Trophoblast cell (in vitro differentiated cells and primary cell): Measurements from ENCODE around the gene ZFHX3.

Experiments used
- DNase-seq, 2 donors: peaks; one replicate each; pipeline ENCODE4 v3.0.0-alpha.2; 2016
- H2AFZ ChIP-seq: 2 replicates; pipeline ENCODE4 v1.6.1; 2013; ENCODE audit warnings: low read length, moderate library complexity, mild to moderate bottlenecking; ENCODE audit not compliant: insufficient read depth, poor library complexity
- H2AK5ac ChIP-seq: 2 replicates; pipeline ENCODE4 v1.6.1; 2013; ENCODE audit warnings: mild to moderate bottlenecking, low read length
- H2BK120ac ChIP-seq: 2 replicates; pipeline ENCODE4 v1.6.1; 2013; ENCODE audit warnings: low read length, mild to moderate bottlenecking, moderate library complexity; ENCODE audit not compliant: insufficient read depth, poor library complexity
- H2BK12ac ChIP-seq: 2 replicates; pipeline ENCODE4 v1.6.1; 2013; ENCODE audit warnings: mild to moderate bottlenecking, low read length, moderate library complexity
- H2BK5ac ChIP-seq: 2 replicates; pipeline ENCODE4 v1.6.1; 2013; ENCODE audit warnings: low read length, low read depth, moderate library complexity, mild to moderate bottlenecking; ENCODE audit not compliant: poor library complexity
- H3K14ac ChIP-seq: 2 replicates; pipeline ENCODE4 v1.6.1; 2013; ENCODE audit warnings: mild to moderate bottlenecking, low read length
- H3K18ac ChIP-seq: 2 replicates; pipeline ENCODE4 v1.6.1; 2013; ENCODE audit warnings: mild to moderate bottlenecking, low read length
- H3K23ac ChIP-seq: 2 replicates; pipeline ENCODE4 v1.6.1; 2013; ENCODE audit warnings: low read length
- H3K27ac ChIP-seq: 2 replicates; pipeline ENCODE4 v1.5.1; 2013; ENCODE audit warnings: low read depth, mild to moderate bottlenecking, inconsistent platforms, low read length, moderate library complexity
- H3K27me3 ChIP-seq: 2 replicates; pipeline ENCODE4 v1.6.1; 2013; ENCODE audit warnings: inconsistent platforms, mild to moderate bottlenecking, low read length, moderate library complexity; ENCODE audit not compliant: insufficient read depth
- H3K36me3 ChIP-seq, 2 experiments: 1 replicate in 1 of 2; 2 replicates in 1 of 2; pipeline ENCODE4 v1.6.1; 2013; ENCODE audit warnings: low read length in 2 of 2, mild to moderate bottlenecking in 2 of 2, moderate library complexity in 1 of 2; ENCODE audit not compliant: insufficient read depth in 2 of 2, control insufficient read depth in 1 of 2
- H3K4ac ChIP-seq: 2 replicates; pipeline ENCODE4 v1.6.1; 2013; ENCODE audit warnings: low read depth, mild to moderate bottlenecking, low read length, moderate library complexity
- H3K4me1 ChIP-seq, 2 experiments: 1 replicate in 1 of 2; 2 replicates in 1 of 2; pipeline ENCODE4 v1.6.1; 2013; ENCODE audit warnings: low read length in 2 of 2, mild to moderate bottlenecking in 2 of 2, moderate library complexity in 1 of 2; ENCODE audit not compliant: insufficient read depth in 2 of 2, control insufficient read depth in 1 of 2
- H3K4me2 ChIP-seq: 2 replicates; pipeline ENCODE4 v1.6.1; 2013; ENCODE audit warnings: inconsistent platforms, mild to moderate bottlenecking, low read length, moderate library complexity
- H3K4me3 ChIP-seq: 2 replicates; pipeline ENCODE4 v1.5.1; 2013; ENCODE audit warnings: mild to moderate bottlenecking, low read depth, low read length, inconsistent platforms
- H3K79me1 ChIP-seq: one replicate; pipeline ENCODE4 v1.6.1; 2013; ENCODE audit warnings: low read length
- H3K79me2 ChIP-seq: 2 replicates; pipeline ENCODE4 v1.6.1; 2013; ENCODE audit warnings: low read length, mild to moderate bottlenecking; ENCODE audit not compliant: control insufficient read depth, insufficient read depth, poor library complexity
- H3K9ac ChIP-seq: 2 replicates; pipeline ENCODE4 v1.6.1; 2013; ENCODE audit warnings: mild to moderate bottlenecking, low read length
- H3K9me3 ChIP-seq: 2 replicates; pipeline ENCODE4 v1.6.1; 2013; ENCODE audit warnings: low read depth, mild to moderate bottlenecking, control low read depth, inconsistent platforms, low read length; ENCODE audit not compliant: insufficient read depth
- H4K12ac ChIP-seq: 2 replicates; pipeline ENCODE4 v1.6.1; 2013; ENCODE audit warnings: low read depth, mild to moderate bottlenecking, low read length, moderate library complexity
- H4K8ac ChIP-seq: 2 replicates; pipeline ENCODE4 v1.6.1; 2013; ENCODE audit warnings: low read depth, mild to moderate bottlenecking, low read length, moderate library complexity
- H4K91ac ChIP-seq: one replicate; pipeline ENCODE4 v1.6.1; 2013; ENCODE audit warnings: low read depth, mild to moderate bottlenecking, low read length, moderate library complexity
- WGBS: extraction: QIAGEN DNeasy Blood & Tissue Kit; methylation state at CpG from one replicate; pipeline ENCODE4 v1.1.7; 2013; ENCODE audit warnings: missing lambda C conversion rate; ENCODE audit not compliant: insufficient read length, insufficient coverage; ENCODE audit errors: extremely low coverage; 5-methylcytosine and 5-hydroxymethylcytosine counted together

ZFHX3 gene

DNA sequence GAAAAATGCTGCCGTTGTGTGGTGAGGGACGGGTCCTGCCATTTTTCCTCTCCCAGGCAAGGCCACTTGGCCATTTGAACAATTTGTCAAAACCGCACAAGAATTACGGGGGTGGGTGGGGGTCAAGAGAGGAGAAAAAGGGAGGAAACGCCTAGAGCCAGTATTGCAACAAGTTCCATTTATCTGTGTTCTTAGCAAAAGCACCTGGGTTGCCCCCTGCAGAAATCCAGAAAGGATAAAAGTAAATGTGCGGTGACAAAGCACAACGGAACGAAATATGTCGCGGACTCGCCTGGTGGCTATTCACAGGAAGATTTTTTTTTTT lies 209.4 kb downstream of the ZFHX3 start:
- DNase-seq, result no peak

DNA sequence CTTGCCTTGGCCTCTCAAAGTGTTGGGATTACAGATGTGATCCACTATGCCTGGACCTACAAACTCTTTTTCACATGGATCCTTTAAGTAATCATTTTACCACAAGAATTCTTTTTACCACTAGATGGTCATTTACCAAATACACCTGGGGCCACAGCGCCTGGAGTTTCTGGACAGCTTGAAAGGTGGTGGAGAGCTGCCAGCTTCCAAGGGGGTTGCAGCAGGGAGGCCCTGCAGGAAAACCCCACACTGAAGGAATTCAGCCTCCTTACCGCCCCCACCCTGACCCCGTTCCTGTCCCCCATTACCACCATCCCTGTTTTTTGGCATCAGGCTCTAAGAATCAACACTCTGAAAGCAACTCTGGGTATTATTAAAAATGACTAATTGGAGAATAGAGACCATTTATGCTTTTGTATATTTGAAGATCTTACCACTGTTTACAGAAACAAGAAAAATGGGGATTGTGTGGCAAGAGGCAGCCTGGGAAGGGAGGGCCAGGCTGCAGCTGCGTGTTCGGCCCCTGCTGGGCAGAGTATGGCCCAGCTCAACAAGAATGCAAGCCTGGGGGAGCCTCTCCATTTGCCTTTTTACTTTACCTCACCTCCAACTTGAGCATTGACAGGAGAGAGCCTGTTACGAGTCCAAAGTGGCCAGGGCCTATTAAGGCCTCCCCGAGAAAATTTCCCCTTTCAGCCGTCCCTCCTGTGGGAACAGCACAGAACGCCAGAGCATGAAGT lies 209.9 kb downstream of the ZFHX3 start:
- no CpG with 5 or more reads among the region's 9 CpGs for WGBS
- H2BK5ac ChIP-seq, result no peak overlapping the region
- H3K4ac ChIP-seq, result no peak overlapping the region

More for the DNA sequence above, 209.4 kb downstream of the ZFHX3 start:
- no peak overlapping the region for H2AFZ ChIP-seq
- H3K14ac ChIP-seq, result no peak overlapping the region
- WGBS, result no CpG with 5 or more reads among the region's 11 CpGs
- H2AK5ac ChIP-seq, result no peak overlapping the region
- no peak overlapping the region for H4K91ac ChIP-seq
- H4K8ac ChIP-seq, result no peak overlapping the region
- H2BK5ac ChIP-seq, result no peak overlapping the region
- H3K23ac ChIP-seq, result no peak overlapping the region
- no peak overlapping the region for H3K9ac ChIP-seq
- H2BK120ac ChIP-seq, result no peak overlapping the region
- no peak overlapping the region for H3K4me3 ChIP-seq
- peak overlapping the region; percentile 19 for H3K4me2 ChIP-seq
- H4K12ac ChIP-seq, result no peak overlapping the region
- H3K79me1 ChIP-seq, result no peaks in the 10 kb centered on the region
- no peak overlapping the region for H3K18ac ChIP-seq
- peaks cover 2% of the 10 kb centered on the region for H3K9me3 ChIP-seq
- H3K27ac ChIP-seq, result no peak overlapping the region
- no peak overlapping the region for H2BK12ac ChIP-seq
- H3K27me3 ChIP-seq, result no peaks in the 10 kb centered on the region
- peaks cover 0 to 2% of the 10 kb centered on the region in 2 experiments for H3K36me3 ChIP-seq
- H3K79me2 ChIP-seq, result no peaks in the 10 kb centered on the region
- H3K4me1 ChIP-seq, result peaks cover 4 to 7% of the 10 kb centered on the region in 2 experiments
- H3K4ac ChIP-seq, result no peak overlapping the region

GRCh38 chr16:72836985-72837384 lies 210.9 kb downstream of the ZFHX3 start:
- no peak overlapping the region for H2AFZ ChIP-seq
- no peak overlapping the region for H3K27ac ChIP-seq
- no peak overlapping the region for H3K4me3 ChIP-seq
- no peak overlapping the region for H3K9ac ChIP-seq
- H3K36me3 ChIP-seq, result peaks cover under 1 to 2% of the 10 kb centered on the region in 2 experiments
- H2AK5ac ChIP-seq, result no peak overlapping the region
- no peak overlapping the region for H2BK12ac ChIP-seq
- no peaks in the 10 kb centered on the region for H3K79me2 ChIP-seq
- no peak overlapping the region for H3K18ac ChIP-seq
- peaks cover 2% of the 10 kb centered on the region for H3K9me3 ChIP-seq
- no peak overlapping the region for H4K8ac ChIP-seq
- H3K79me1 ChIP-seq, result no peaks in the 10 kb centered on the region
- H3K4ac ChIP-seq, result no peak overlapping the region
- DNase-seq, result peak in 1 of 2 donors; percentile 25
- H3K14ac ChIP-seq, result no peak overlapping the region
- no CpG with 5 or more reads among the region's 8 CpGs for WGBS
- H4K91ac ChIP-seq, result no peak overlapping the region
- H2BK120ac ChIP-seq, result no peak overlapping the region
- H2BK5ac ChIP-seq, result no peak overlapping the region
- H3K4me1 ChIP-seq, result peaks cover 4 to 11% of the 10 kb centered on the region in 2 experiments
- H3K4me2 ChIP-seq, result no peak overlapping the region
- H3K27me3 ChIP-seq, result no peaks in the 10 kb centered on the region
- no peak overlapping the region for H4K12ac ChIP-seq
- H3K23ac ChIP-seq, result no peak overlapping the region

More for the DNA sequence above, 209.9 kb downstream of the ZFHX3 start:
- H3K36me3 ChIP-seq, result peaks cover 0 to 2% of the 10 kb centered on the region in 2 experiments
- H3K14ac ChIP-seq, result no peak overlapping the region
- H3K23ac ChIP-seq, result no peak overlapping the region
- H3K79me1 ChIP-seq, result no peaks in the 10 kb centered on the region
- H3K18ac ChIP-seq, result no peak overlapping the region
- no peak overlapping the region for H2AK5ac ChIP-seq
- H3K9ac ChIP-seq, result no peak overlapping the region
- peak overlapping the region; percentile 19 for H3K4me2 ChIP-seq
- H3K9me3 ChIP-seq, result peaks cover 2% of the 10 kb centered on the region
- no peak for DNase-seq
- no peaks in the 10 kb centered on the region for H3K79me2 ChIP-seq
- no peak overlapping the region for H3K4me3 ChIP-seq
- H4K8ac ChIP-seq, result no peak overlapping the region
- H2AFZ ChIP-seq, result no peak overlapping the region
- no peak overlapping the region for H4K91ac ChIP-seq
- H2BK120ac ChIP-seq, result no peak overlapping the region
- no peak overlapping the region for H4K12ac ChIP-seq
- no peak overlapping the region for H2BK12ac ChIP-seq
- H3K27ac ChIP-seq, result no peak overlapping the region
- no peaks in the 10 kb centered on the region for H3K27me3 ChIP-seq
- peaks cover 4 to 9% of the 10 kb centered on the region in 2 experiments for H3K4me1 ChIP-seq

DNA sequence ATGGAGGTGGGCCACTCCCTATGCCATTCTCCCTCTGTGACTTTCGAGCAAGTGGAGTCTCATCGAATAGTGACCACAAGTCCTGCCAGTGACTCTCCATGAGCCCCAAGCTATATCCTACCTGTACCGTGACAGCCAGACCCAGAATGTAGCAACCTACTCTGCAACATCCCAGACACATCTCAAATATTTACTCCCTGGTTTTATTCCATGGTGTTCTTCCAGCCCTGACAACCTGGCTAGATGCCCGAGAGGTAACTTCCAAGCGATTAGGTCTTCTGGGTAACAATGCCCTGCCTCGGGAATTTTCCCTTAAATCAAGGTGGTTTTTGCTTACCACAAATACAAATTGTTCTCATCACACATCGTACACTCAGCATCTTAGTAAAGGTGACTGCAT lies 211.7 kb downstream of the ZFHX3 start:
- H3K9ac ChIP-seq, result no peak overlapping the region
- no peak overlapping the region for H4K8ac ChIP-seq
- peaks cover 2% of the 10 kb centered on the region in 2 experiments for H3K36me3 ChIP-seq
- no peak overlapping the region for H3K23ac ChIP-seq
- no peaks in the 10 kb centered on the region for H3K27me3 ChIP-seq
- H4K91ac ChIP-seq, result no peak overlapping the region
- H3K14ac ChIP-seq, result no peak overlapping the region
- H2AFZ ChIP-seq, result no peak overlapping the region
- H3K4me3 ChIP-seq, result no peak overlapping the region
- no peaks in the 10 kb centered on the region for H3K79me1 ChIP-seq
- DNase-seq, result no peak
- no peaks in the 10 kb centered on the region for H3K79me2 ChIP-seq
- peaks cover 2% of the 10 kb centered on the region for H3K9me3 ChIP-seq
- H3K18ac ChIP-seq, result no peak overlapping the region
- WGBS, result no CpG with 5 or more reads among the region's 7 CpGs
- H2BK12ac ChIP-seq, result no peak overlapping the region
- H4K12ac ChIP-seq, result no peak overlapping the region
- no peak overlapping the region for H3K4me2 ChIP-seq
- H2BK120ac ChIP-seq, result no peak overlapping the region
- no peak overlapping the region for H2BK5ac ChIP-seq
- peaks cover 4 to 11% of the 10 kb centered on the region in 2 experiments for H3K4me1 ChIP-seq
- H3K4ac ChIP-seq, result no peak overlapping the region
- no peak overlapping the region for H2AK5ac ChIP-seq
- no peak overlapping the region for H3K27ac ChIP-seq
